ENCODE data around the gene TBCK.

The TBCK gene

GRCh38 chr4:106034751-106035150 lies 281.3 kb downstream of the TBCK start:
- TF ChIP-seq CTCF (IDR thresholded peaks at IDR 0.05; ENCODE audit: low read depth, low read length, missing control alignments), result no peak
- in situ Hi-C loops (cut with HindIII; ENCODE audit: low pct_ligation_motif_present, low sequenced_read_pairs), result no loop called here
- H3K36me3 ChIP-seq (replicated peaks), result no peaks in the 10 kb centered on the region
- no peaks in the 10 kb centered on the region for H3K27me3 ChIP-seq (replicated peaks)
- no peak overlapping the region for H3K27ac ChIP-seq
- DNase-seq, result no peak
- no peak overlapping the region for H3K4me3 ChIP-seq (ENCODE audit: low read depth, low read length)

- in situ Hi-C loops (cut with HindIII; ENCODE audit: low pct_ligation_motif_present, low sequenced_read_pairs), result no loop called here
- no peak overlapping the region for H3K27ac ChIP-seq
- H3K36me3 ChIP-seq (replicated peaks), result no peaks in the 10 kb centered on the region
- no peak for TF ChIP-seq CTCF (IDR thresholded peaks at IDR 0.05; ENCODE audit: low read depth, low read length, missing control alignments)
- no peak for DNase-seq
- no peaks in the 10 kb centered on the region for H3K27me3 ChIP-seq (replicated peaks)
- no peak overlapping the region for H3K4me3 ChIP-seq (ENCODE audit: low read depth, low read length)
These were observed 281.8 kb downstream of the TBCK start for GRCh38 chr4:106034220-106034619.

GRCh38 chr4:106033469-106033868 lies 282.5 kb downstream of the TBCK start:
- H3K27me3 ChIP-seq (replicated peaks), result no peaks in the 10 kb centered on the region
- no peak overlapping the region for H3K27ac ChIP-seq
- no peaks in the 10 kb centered on the region for H3K36me3 ChIP-seq (replicated peaks)
- no peak for DNase-seq
- in situ Hi-C loops (cut with HindIII; ENCODE audit: low pct_ligation_motif_present, low sequenced_read_pairs), result no loop called here
- no peak for TF ChIP-seq CTCF (IDR thresholded peaks at IDR 0.05; ENCODE audit: low read depth, low read length, missing control alignments)
- no peak overlapping the region for H3K4me3 ChIP-seq (ENCODE audit: low read depth, low read length)

- peak; percentile 16 for DNase-seq
- in situ Hi-C loops (cut with HindIII; ENCODE audit: low pct_ligation_motif_present, low sequenced_read_pairs), result no loop called here
- TF ChIP-seq CTCF (IDR thresholded peaks at IDR 0.05; ENCODE audit: low read depth, low read length, missing control alignments), result no peak
- Histone ChIP-seq H3K27ac (no peak overlapping the region), H3K27me3 (replicated peaks) (no peaks in the 10 kb centered on the region), H3K36me3 (replicated peaks) (no peaks in the 10 kb centered on the region), H3K4me3 (ENCODE audit: low read depth, low read length) (no peak overlapping the region)
These were observed 283.1 kb downstream of the TBCK start for GRCh38 chr4:106032851-106033286.

- Histone ChIP-seq H3K36me3 (replicated peaks) (no peaks in the 10 kb centered on the region), H3K27me3 (replicated peaks) (no peaks in the 10 kb centered on the region), H3K27ac (no peak overlapping the region), H3K4me3 (ENCODE audit: low read depth, low read length) (no peak overlapping the region)
- TF ChIP-seq CTCF (IDR thresholded peaks at IDR 0.05; ENCODE audit: low read depth, low read length, missing control alignments), result no peak
- in situ Hi-C loops (cut with HindIII; ENCODE audit: low pct_ligation_motif_present, low sequenced_read_pairs), result no loop called here
- no peak for DNase-seq
These were observed 293.6 kb downstream of the TBCK start for GRCh38 chr4:106022454-106022853.

GRCh38 chr4:106021737-106022410 lies 294.1 kb downstream of the TBCK start:
- TF ChIP-seq CTCF (IDR thresholded peaks at IDR 0.05; ENCODE audit: low read depth, low read length, missing control alignments), result no peak
- H3K27ac ChIP-seq, result no peak overlapping the region
- in situ Hi-C loops (cut with HindIII; ENCODE audit: low pct_ligation_motif_present, low sequenced_read_pairs), result no loop called here
- H3K36me3 ChIP-seq (replicated peaks), result no peaks in the 10 kb centered on the region
- H3K4me3 ChIP-seq (ENCODE audit: low read depth, low read length), result no peak overlapping the region
- no peak for DNase-seq
- no peaks in the 10 kb centered on the region for H3K27me3 ChIP-seq (replicated peaks)
